Measurements from ENCODE around the gene PLXDC1.

PLXDC1 gene

GRCh38 chr17:39151150-39151942 is at the start of gene PLXDC1:
TSS of gene PLXDC1 (minus strand) at chr17:39151637. CDS start at chr17:39151437, 200 bp downstream.
- no peak for DNase-seq

GRCh38 chr17:39200957-39201510 is 49.6 kb upstream of the PLXDC1 start:
- DNase-seq: no peak

GRCh38 chr17:39200070-39200879 is 48.8 kb upstream of the PLXDC1 start, which contains the start of gene RPL19:
TSS of gene RPL19 (plus strand) at chr17:39200283. CDS start at chr17:39200345, 62 bp downstream.
- DNase-seq: peak; percentile 70

GRCh38 chr17:39199820-39200069 is 48.3 kb upstream of the PLXDC1 start:
- peak; percentile 78 for DNase-seq

GRCh38 chr17:39198186-39198566 is 46.7 kb upstream of the PLXDC1 start:
- no peak for DNase-seq

- peak; percentile 45 for DNase-seq
These were observed 46.1 kb upstream of the PLXDC1 start, which contains the start of gene CACNB1 for GRCh38 chr17:39197380-39198185. TSS of gene CACNB1 (minus strand) at chr17:39197669. CDS start at chr17:39197495, 174 bp downstream.

- no peak for DNase-seq
These were observed 45.4 kb upstream of the PLXDC1 start for GRCh38 chr17:39196808-39197291.

GRCh38 chr17:39196241-39196807 is 44.9 kb upstream of the PLXDC1 start:
- no peak for DNase-seq

GRCh38 chr17:39195568-39196160 is 44.2 kb upstream of the PLXDC1 start:
- DNase-seq: no peak

- no peak for DNase-seq
These were observed 43.6 kb upstream of the PLXDC1 start for GRCh38 chr17:39194985-39195524.

GRCh38 chr17:39194089-39194984 is 42.9 kb upstream of the PLXDC1 start:
- no peak for DNase-seq

GRCh38 chr17:39193346-39193745 is 41.9 kb upstream of the PLXDC1 start:
- DNase-seq: no peak

GRCh38 chr17:39192901-39193300 is 41.5 kb upstream of the PLXDC1 start:
- DNase-seq: no peak

- no peak for DNase-seq
These were observed 40.5 kb upstream of the PLXDC1 start for GRCh38 chr17:39191750-39192510.

- DNase-seq: no peak
These were observed 35.9 kb upstream of the PLXDC1 start for GRCh38 chr17:39187152-39187830.

- DNase-seq: no peak
These were observed 35.1 kb upstream of the PLXDC1 start for GRCh38 chr17:39186481-39187002.

GRCh38 chr17:39183720-39184119 is 32.3 kb upstream of the PLXDC1 start:
- no peak for DNase-seq

- no peak for DNase-seq
These were observed 31.6 kb upstream of the PLXDC1 start for GRCh38 chr17:39183045-39183444.

- no peak for DNase-seq
These were observed 29.9 kb upstream of the PLXDC1 start for GRCh38 chr17:39181303-39181702.
